ENCODE measurements around the gene ADCK1.
"Not testable (repeated sequence)": the region's sequence is repeated elsewhere in the genome, so short reads cannot be mapped to it uniquely, and the experiment has no call there.

Gene ADCK1

GRCh38 chr14:77880056-77880455 is 80.1 kb downstream of the ADCK1 start:
- H3K27ac ChIP-seq, result no peak overlapping the region
- TF ChIP-seq CTCF (conservative IDR thresholded peaks at IDR 0.05), result no peak
- TF ChIP-seq ZFX (IDR thresholded peaks at IDR 0.05), result no peak

- TF ChIP-seq CTCF (conservative IDR thresholded peaks at IDR 0.05), result no peak
- no peak overlapping the region for H3K27ac ChIP-seq
Measured at GRCh38 chr14:77882098-77882497, 82.2 kb downstream of the ADCK1 start.

- TF ChIP-seq ZFX (IDR thresholded peaks at IDR 0.05) (no peak), CTCF (conservative IDR thresholded peaks at IDR 0.05) (no peak)
- no peak overlapping the region for H3K27ac ChIP-seq
Measured at GRCh38 chr14:77882636-77883035, 82.7 kb downstream of the ADCK1 start.

GRCh38 chr14:77883131-77883846 is 83.4 kb downstream of the ADCK1 start:
- no peak overlapping the region for H3K27ac ChIP-seq

GRCh38 chr14:77883847-77884238 is 83.9 kb downstream of the ADCK1 start:
- TF ChIP-seq CTCF (conservative IDR thresholded peaks at IDR 0.05) (no peak), ZFX (IDR thresholded peaks at IDR 0.05) (no peak)

More at GRCh38 chr14:77883131-77883846, 83.4 kb downstream of the ADCK1 start:
- no peak for TF ChIP-seq ZFX (IDR thresholded peaks at IDR 0.05)
- no peak for TF ChIP-seq CTCF (conservative IDR thresholded peaks at IDR 0.05)

GRCh38 chr14:77885367-77885766 is 85.5 kb downstream of the ADCK1 start:
- no peak for TF ChIP-seq CTCF (conservative IDR thresholded peaks at IDR 0.05)
- TF ChIP-seq ZFX (IDR thresholded peaks at IDR 0.05), result no peak
- no peak overlapping the region for H3K27ac ChIP-seq

More at GRCh38 chr14:77883847-77884238, 83.9 kb downstream of the ADCK1 start:
- no peak overlapping the region for H3K27ac ChIP-seq

GRCh38 chr14:77886010-77886409 is 86.1 kb downstream of the ADCK1 start:
- TF ChIP-seq CTCF (conservative IDR thresholded peaks at IDR 0.05), result no peak
- TF ChIP-seq ZFX (IDR thresholded peaks at IDR 0.05), result no peak
- H3K27ac ChIP-seq, result no peak overlapping the region

GRCh38 chr14:77888903-77889302 is 89.0 kb downstream of the ADCK1 start:
- H3K27ac ChIP-seq, result not testable (repeated sequence)

Measured in C4-2B (cell line).